ENCODE measurements around the gene VPS18.

DNA sequence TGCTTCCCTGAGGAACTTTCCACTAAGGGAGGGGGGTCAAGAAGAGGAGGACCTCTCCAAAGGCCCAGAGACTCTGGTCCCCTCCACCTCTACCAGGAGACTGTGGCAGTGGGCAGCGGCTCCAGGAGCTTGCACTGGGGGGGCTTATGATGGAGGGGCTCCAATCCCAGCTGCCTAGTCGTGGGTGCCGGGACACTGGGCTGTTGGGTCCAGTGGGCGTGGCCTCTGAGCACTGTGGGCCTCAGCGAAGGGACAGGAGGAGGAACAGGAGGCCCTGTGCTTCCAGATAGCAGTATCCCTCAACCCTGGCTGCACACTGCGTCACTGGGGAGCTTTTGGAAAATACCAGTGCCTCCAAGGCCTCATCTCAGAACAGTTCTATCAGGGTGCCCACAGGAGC, 21.4 kb downstream of the VPS18 start:
- TF ChIP-seq, protein P1, sequence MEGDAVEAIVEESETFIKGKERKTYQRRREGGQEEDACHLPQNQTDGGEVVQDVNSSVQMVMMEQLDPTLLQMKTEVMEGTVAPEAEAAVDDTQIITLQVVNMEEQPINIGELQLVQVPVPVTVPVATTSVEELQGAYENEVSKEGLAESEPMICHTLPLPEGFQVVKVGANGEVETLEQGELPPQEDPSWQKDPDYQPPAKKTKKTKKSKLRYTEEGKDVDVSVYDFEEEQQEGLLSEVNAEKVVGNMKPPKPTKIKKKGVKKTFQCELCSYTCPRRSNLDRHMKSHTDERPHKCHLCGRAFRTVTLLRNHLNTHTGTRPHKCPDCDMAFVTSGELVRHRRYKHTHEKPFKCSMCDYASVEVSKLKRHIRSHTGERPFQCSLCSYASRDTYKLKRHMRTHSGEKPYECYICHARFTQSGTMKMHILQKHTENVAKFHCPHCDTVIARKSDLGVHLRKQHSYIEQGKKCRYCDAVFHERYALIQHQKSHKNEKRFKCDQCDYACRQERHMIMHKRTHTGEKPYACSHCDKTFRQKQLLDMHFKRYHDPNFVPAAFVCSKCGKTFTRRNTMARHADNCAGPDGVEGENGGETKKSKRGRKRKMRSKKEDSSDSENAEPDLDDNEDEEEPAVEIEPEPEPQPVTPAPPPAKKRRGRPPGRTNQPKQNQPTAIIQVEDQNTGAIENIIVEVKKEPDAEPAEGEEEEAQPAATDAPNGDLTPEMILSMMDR (IDR thresholded peaks at IDR 0.05): no peak
- TF ChIP-seq ZFX (IDR thresholded peaks at IDR 0.05; ENCODE audit: borderline replicate concordance): no peak

Data from 22Rv1 (cell line).